Cardiac fibroblast (primary cell): ENCODE results near the gene PPP1CA.

Experiments
- DNase-seq, 2 donors: peaks; one replicate each; pipeline versions ENCODE4 v3.0.0 to v3.0.0-alpha.2; 2010; ENCODE audit warnings: low read depth in 2 of 2
- H3K4me3 ChIP-seq, 2 donors: replicated peaks in 1 of 2; 1 replicate in 1 of 2; 2 replicates in 1 of 2; pipeline ENCODE4 v1.5.1; 2011; ENCODE audit warnings: low read depth in 2 of 2, low read length in 2 of 2, mild to moderate bottlenecking in 2 of 2, moderate library complexity in 1 of 2
- TF ChIP-seq, protein P1 (sequence below): IDR thresholded peaks from one replicate; pipeline ENCODE4 v1.5.1; 2011; ENCODE audit warnings: low read depth, mild to moderate bottlenecking, low read length, inconsistent platforms

The PPP1CA gene

DNA sequence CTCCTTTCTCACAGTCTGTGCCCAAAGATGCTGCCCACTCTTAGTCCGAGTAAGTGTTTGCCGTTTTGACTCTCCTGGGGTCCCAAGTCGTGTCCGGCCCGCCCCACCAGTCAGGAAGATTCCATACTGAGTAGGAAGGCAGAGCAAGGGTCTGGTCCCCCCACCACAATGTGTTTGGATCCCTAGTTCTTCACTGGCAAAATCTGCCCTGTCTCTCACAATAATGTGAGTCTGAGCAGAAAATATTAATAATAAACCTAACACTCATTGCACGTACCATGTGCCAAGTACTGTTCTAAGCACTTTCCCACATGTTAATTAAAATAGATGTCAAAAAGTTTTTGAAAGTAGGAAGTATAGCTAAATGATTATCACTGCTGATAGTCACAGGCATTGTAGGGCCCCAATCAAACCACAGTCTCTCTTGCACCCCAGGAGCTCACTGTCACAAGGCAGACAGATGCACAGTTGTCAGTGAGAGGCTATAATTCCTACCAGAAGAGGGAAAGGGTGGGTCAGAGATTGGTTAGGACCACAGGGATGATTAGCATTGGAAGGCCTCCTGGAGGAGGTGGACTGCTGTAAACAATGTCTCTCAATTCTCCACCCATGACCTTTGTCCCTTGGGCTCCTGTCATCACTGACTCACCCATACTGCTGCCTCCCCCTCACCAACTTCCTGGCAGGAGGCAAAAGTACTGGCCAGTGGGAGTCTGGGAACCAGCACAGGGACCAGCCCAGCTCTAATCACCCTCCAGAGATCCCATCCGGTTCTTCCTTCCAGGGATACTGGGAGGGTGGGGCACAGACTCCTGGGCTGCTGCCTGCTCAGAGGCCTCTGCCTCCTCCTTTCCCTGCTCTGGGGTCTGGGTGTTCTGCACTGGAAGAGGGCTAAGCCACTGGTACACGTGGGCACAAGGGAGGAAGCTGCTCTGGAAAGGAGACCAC is 47.3 kb downstream of the PPP1CA start:
- TF ChIP-seq, protein P1, sequence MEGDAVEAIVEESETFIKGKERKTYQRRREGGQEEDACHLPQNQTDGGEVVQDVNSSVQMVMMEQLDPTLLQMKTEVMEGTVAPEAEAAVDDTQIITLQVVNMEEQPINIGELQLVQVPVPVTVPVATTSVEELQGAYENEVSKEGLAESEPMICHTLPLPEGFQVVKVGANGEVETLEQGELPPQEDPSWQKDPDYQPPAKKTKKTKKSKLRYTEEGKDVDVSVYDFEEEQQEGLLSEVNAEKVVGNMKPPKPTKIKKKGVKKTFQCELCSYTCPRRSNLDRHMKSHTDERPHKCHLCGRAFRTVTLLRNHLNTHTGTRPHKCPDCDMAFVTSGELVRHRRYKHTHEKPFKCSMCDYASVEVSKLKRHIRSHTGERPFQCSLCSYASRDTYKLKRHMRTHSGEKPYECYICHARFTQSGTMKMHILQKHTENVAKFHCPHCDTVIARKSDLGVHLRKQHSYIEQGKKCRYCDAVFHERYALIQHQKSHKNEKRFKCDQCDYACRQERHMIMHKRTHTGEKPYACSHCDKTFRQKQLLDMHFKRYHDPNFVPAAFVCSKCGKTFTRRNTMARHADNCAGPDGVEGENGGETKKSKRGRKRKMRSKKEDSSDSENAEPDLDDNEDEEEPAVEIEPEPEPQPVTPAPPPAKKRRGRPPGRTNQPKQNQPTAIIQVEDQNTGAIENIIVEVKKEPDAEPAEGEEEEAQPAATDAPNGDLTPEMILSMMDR, result peak; percentile 22
- H3K4me3 ChIP-seq, result peak overlapping the region; percentile 29 to 39
- peak; percentile 96 to 98 for DNase-seq

DNA sequence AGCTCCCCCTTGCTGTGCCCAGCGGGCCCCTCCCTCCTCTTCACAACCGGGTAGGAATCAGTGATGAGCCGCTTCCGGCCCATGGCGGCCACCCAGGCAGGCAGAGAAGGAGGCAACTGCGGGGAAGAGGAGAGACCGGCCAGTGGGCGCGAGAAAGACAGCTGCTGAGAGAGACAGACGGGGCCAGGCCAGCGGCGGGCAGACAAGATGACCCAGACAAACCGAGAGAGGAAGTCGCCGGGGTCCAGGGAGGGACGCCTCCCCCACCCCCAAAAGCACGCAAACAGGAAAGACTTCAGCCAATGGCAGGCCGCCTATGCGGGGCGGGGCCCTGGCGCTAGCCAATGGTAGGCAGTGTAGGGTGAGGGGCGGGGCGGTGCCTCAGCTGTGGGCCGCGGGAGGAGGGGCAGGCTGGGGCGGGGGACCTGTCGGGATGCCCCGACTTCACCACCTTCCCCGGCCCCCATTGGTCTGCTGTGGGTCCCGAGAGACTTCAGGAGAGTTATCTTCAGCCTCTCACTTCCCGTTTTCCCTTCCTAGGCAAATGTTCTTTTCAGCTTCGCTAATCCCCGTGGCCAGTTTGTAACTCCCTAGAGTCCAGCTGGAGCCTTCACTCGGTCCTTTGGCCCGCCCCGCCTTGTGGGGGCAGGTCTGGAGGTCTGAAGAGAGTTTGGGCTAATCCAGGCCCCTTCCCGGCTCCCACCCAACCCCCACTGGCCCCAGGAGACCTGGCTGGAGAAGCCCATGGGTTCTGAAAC is 48.2 kb downstream of the PPP1CA start, which contains the start of gene POLD4:
Gene POLD4 (minus strand): TSS at position 230 of the 758 bp plus-strand sequence. CDS start 147 bp downstream, at position 83.
- peak within 1 kb of the TSS; percentile 71 to 76 for H3K4me3 ChIP-seq
- peak; percentile 98 for DNase-seq
- TF ChIP-seq, protein P1, result no peak

DNA sequence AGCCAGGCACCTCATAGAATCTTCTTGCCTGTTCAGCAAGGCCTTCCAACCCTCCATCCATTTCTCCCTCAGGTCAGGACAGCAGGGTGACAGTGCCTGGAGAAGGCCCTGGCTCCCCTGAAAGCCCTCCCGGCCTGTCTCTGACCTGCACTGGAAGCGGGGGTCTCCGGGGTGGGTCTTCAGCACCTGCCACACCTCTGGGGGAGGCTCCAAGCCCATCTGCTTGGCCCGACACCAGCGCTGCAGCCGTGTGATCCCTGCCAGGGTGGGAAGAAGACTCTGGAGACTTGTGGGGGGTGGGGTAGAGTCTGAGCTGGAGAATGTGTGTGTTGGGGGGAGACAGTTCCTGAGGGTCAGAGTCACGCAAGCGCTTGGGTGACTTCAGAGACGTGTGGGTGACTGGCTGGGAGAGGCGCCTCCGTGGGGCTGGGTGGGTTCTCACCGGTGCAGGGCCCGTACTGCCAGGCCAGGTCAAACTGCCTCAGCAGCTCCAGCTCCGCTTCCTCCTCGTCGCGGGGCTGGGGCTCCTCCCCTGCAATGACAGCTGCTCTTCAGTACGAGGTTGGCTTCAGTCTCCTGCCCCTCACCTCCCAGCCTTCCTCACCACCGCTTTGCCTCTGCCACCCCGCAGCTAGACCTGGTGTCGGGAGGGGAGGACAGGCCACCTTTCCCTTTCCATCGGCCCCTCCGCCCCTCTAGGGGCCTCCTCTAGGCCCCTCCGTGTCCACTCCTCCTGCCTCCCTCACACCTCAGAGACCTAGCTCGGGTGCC is 48.9 kb downstream of the PPP1CA start:
- TF ChIP-seq, protein P1, result no peak
- peak in 1 of 2 donors; percentile 41 for DNase-seq
- H3K4me3 ChIP-seq, result peak overlapping the region; percentile 71 to 76

DNA sequence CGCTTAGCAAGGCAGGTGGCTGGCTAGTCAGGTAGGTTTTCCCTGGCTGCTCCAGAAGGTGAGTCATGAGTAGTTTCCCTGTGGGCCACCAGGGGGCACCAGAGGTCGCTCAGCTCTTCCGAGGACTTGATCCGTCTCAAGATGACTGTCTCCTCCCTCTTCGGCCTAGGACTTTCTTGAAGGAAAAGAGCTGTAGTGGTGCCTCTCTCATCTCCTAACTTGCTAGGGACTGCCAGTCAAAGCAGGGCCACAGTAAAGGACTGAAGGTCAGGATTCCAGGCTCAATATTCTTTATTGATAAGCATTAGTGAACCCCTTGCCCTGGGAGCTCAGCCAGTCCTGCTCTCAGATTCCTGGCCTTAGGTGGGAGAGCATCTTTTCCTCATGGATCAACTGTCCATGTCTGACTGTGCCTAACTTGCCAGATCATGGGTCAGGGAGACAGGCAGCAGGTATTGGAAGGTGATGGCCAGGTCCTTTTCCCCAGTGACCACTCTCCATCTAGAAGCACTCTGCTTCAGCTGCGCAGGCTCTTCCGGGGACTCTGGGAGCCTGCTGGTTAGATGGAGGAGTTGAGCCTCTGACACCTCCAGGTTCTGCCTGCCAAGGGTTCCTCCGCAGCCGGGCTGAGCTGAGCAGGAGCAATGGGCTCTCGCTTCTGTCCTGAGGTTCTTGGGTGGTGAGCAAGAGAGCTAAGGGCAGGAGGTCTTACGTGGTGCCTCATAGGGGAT is 50.2 kb downstream of the PPP1CA start:
- peak; percentile 87 to 88 for DNase-seq
- TF ChIP-seq, protein P1, result peak; percentile 91
- H3K4me3 ChIP-seq, result peak overlapping the region in 1 of 2 donors; percentile 26

DNA sequence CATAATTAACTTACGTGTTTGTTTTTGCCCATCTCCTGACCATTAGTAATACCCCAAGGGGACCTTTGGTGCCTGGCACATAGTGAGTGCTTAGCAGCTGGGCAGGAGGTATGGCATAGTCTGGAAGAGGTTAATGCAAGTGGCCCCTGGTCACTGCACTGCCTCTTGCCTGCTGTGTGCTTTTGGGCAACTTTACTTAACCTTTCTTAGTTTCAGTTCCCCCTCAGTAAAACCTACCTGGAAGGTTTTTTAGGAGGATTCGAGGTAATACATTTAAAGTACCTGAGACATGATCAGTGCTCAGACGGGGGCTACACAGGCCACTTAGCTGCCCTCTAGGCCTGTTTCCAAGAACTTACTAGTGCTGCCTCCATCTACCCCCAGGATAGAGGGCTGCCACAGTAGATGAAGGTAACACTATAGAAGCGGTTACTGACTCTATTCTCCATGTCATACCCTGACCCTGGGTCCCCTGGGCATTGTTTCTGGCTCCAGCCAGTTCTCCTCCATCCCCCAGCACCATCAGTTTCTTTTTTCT is 51.7 kb downstream of the PPP1CA start:
- no peak overlapping the region for H3K4me3 ChIP-seq
- no peak for DNase-seq
- TF ChIP-seq, protein P1, result no peak
